Hepatocyte (in vitro differentiated cells): ENCODE data around the gene CABP5. TPM values are rescaled to one million over a fixed set of nuclear protein-coding genes. Genes with fewer than 3 reads are reported as not detected.
"Not testable (repeated sequence)": the region's sequence is repeated elsewhere in the genome, so short reads cannot be mapped to it uniquely, and the experiment has no call there.

Experiments
- DNase-seq: peaks from one replicate; pipeline ENCODE4 v3.0.0-alpha.2; 2016; ENCODE audit warnings: low spot score
- H2AFZ ChIP-seq: fragments of 200-600 bp; sonication (generic); 2 replicates; pipeline ENCODE4 v1.6.0; 2016; ENCODE audit warnings: antibody characterized with exemption, mild to moderate bottlenecking
- H3K27ac ChIP-seq: fragments of 200-600 bp; sonication (generic); 2 replicates; pipeline ENCODE4 v1.5.1; 2016; ENCODE audit warnings: mild to moderate bottlenecking
- H3K27me3 ChIP-seq: fragments of 200-600 bp; sonication (generic); 2 replicates; pipeline ENCODE4 v1.6.1; 2016
- H3K36me3 ChIP-seq: fragments of 200-600 bp; sonication (generic); replicated peaks from 2 replicates; pipeline ENCODE4 v1.5.1; 2016; ENCODE audit warnings: low read depth; ENCODE audit not compliant: insufficient read depth
- H3K4me1 ChIP-seq: fragments of 200-600 bp; sonication (generic); 2 replicates; pipeline ENCODE4 v1.5.1; 2016; ENCODE audit warnings: mild to moderate bottlenecking, moderate library complexity; ENCODE audit not compliant: insufficient read depth
- H3K4me2 ChIP-seq: fragments of 200-600 bp; sonication (generic); 2 replicates; pipeline ENCODE4 v1.6.0; 2016
- H3K4me3 ChIP-seq: fragments of 200-600 bp; sonication (generic); 2 replicates; pipeline ENCODE4 v1.5.1; 2016; ENCODE audit warnings: mild to moderate bottlenecking
- H3K79me2 ChIP-seq: fragments of 200-600 bp; sonication (generic); 2 replicates; pipeline ENCODE4 v1.6.0; 2017; ENCODE audit warnings: mild to moderate bottlenecking
- H3K9me2 ChIP-seq: fragments of 200-600 bp; sonication (generic); replicated peaks from 2 replicates; pipeline ENCODE4 v1.6.0; 2017; ENCODE audit warnings: mild to moderate bottlenecking; ENCODE audit not compliant: insufficient read depth
- H3K9me3 ChIP-seq: fragments of 200-600 bp; sonication (generic); 2 replicates; pipeline ENCODE4 v1.5.1; 2016; ENCODE audit warnings: low read depth, mild to moderate bottlenecking
- H4K20me1 ChIP-seq: fragments of 200-600 bp; sonication (generic); 2 replicates; pipeline ENCODE4 v1.6.0; 2016; ENCODE audit warnings: mild to moderate bottlenecking; ENCODE audit not compliant: insufficient read depth, poor library complexity, severe bottlenecking
- CTCF ChIP-seq: fragments of 200-600 bp; sonication (generic); IDR thresholded peaks from 2 replicates; pipeline ENCODE4 v1.5.1; 2016; ENCODE audit warnings: antibody characterized with exemption, mild to moderate bottlenecking; ENCODE audit not compliant: poor library complexity
- EZH2 ChIP-seq: fragments of 200-600 bp; sonication (generic); IDR thresholded peaks from 2 replicates; pipeline ENCODE4 v1.6.1; 2016; ENCODE audit warnings: antibody characterized with exemption, mild to moderate bottlenecking, borderline replicate concordance
- EZH2phosphoT487 ChIP-seq: fragments of 200-600 bp; sonication (generic); IDR thresholded peaks from one replicate; pipeline ENCODE4 v1.6.1; 2018; ENCODE audit warnings: antibody characterized with exemption, mild to moderate bottlenecking, low read depth, moderate library complexity; ENCODE audit not compliant: unreplicated experiment, severe bottlenecking
- WGBS: methylation state at CpG from one replicate; pipeline ENCODE4 v1.1.6; 2016; ENCODE audit warnings: low lambda C conversion rate; ENCODE audit errors: missing lambda C conversion rate; 5-methylcytosine and 5-hydroxymethylcytosine counted together
- polyA plus RNA-seq: library from polyadenylated mRNA; unstranded; fragments of >200 nt; fragmentation: Nextera tagmentation; extraction: Ambion mirVana; gene quantifications from 2 replicates; pipeline ENCODE4 v1.2.1, GENCODE V29; 2016
- total RNA-seq: library from RNA; depleted of rRNA; stranded (reverse); fragments of >200 nt; gene quantifications from 2 replicates; pipeline ENCODE4 v1.2.3, GENCODE V29; 2014

The CABP5 gene
- total RNA-seq (not detected in 2 replicates), polyA plus RNA-seq (not detected in 2 replicates)

- Histone ChIP-seq H3K27me3 (no peaks in the 10 kb centered on the region), H3K79me2 (no peaks in the 10 kb centered on the region), H3K4me2 (no peak within 1 kb of the TSS), H2AFZ (no peak within 1 kb of the TSS), H3K9me2 (no peaks in the 10 kb centered on the region), H3K4me1 (no peaks in the 10 kb centered on the region), H3K27ac (no peak within 1 kb of the TSS), H3K4me3 (no peak within 1 kb of the TSS), H3K9me3 (no peaks in the 10 kb centered on the region), H4K20me1 (no peaks in the 10 kb centered on the region), H3K36me3 (no peaks in the 10 kb centered on the region)
- no peak for DNase-seq
- WGBS, result 73% methylated on average over 10 of the region's 10 CpGs
- TF ChIP-seq CTCF (no peak), EZH2phosphoT487 (no peak), EZH2 (no peak)
Measured at GRCh38 chr19:48043675-48044258, at the start of gene CABP5. Gene CABP5, minus strand, starts transcription at chr19:48044079. Its CDS starts 157 bp downstream, at chr19:48043922.

GRCh38 chr19:48091111-48091718 lies 47.3 kb upstream of the CABP5 start:
- not testable (repeated sequence) for H4K20me1 ChIP-seq

DNA sequence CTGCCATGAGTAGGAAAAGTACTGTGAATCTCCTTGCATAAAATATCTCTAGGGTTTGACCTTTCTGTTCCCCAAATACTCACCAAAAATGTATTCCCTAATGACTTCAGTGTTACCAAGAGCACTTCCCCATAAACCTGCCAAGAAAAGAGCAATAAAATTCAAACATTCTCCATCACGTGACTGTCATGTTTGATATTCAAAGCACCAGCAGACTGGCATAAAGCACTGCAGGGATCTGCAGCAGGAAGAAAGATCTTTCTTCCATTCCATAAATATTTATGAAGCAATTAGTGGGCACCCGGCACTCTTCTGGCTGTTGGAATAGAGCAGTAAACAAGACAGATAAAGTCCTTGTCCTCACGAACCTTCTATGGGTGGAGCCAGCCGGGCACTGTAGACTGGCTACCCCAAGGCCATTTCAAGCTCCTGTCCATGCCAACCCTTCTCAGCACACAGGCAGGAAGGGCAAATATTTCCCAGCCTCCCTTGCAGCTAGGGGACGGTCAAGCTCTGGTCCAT lies 46.5 kb upstream of the CABP5 start:
- Histone ChIP-seq H3K79me2 (no peaks in the 10 kb centered on the region), H2AFZ (no peak overlapping the region), H3K9me3 (no peaks in the 10 kb centered on the region), H4K20me1 (no peaks in the 10 kb centered on the region), H3K4me3 (no peak overlapping the region), H3K4me1 (no peaks in the 10 kb centered on the region), H3K27ac (no peak overlapping the region), H3K9me2 (no peaks in the 10 kb centered on the region), H3K4me2 (no peak overlapping the region), H3K36me3 (no peaks in the 10 kb centered on the region), H3K27me3 (no peaks in the 10 kb centered on the region)
- TF ChIP-seq EZH2phosphoT487, result no peak
- TF ChIP-seq CTCF, result no peak
- no peak for TF ChIP-seq EZH2
- 65% methylated on average over 5 of the region's 5 CpGs for WGBS
- DNase-seq, result no peak

More at GRCh38 chr19:48091111-48091718, 47.3 kb upstream of the CABP5 start:
- not testable (repeated sequence) for H3K36me3 ChIP-seq, H3K4me2 ChIP-seq, H3K4me3 ChIP-seq, H3K27ac ChIP-seq, DNase-seq, H3K27me3 ChIP-seq, H3K79me2 ChIP-seq, H3K4me1 ChIP-seq, H3K9me2 ChIP-seq, H2AFZ ChIP-seq, H3K9me3 ChIP-seq
- 68% methylated on average over 13 of the region's 13 CpGs for WGBS

GRCh38 chr19:48088991-48089390 lies 45.1 kb upstream of the CABP5 start:
- not testable (repeated sequence) for H3K4me3 ChIP-seq, H3K27me3 ChIP-seq, H2AFZ ChIP-seq, H3K9me2 ChIP-seq, H3K9me3 ChIP-seq, H3K27ac ChIP-seq, H3K36me3 ChIP-seq, H3K4me2 ChIP-seq, DNase-seq, H4K20me1 ChIP-seq, H3K79me2 ChIP-seq, H3K4me1 ChIP-seq
- 94% methylated on average over 6 of the region's 6 CpGs for WGBS
